ENCODE measurements around the gene TUBB1. TPM values are rescaled to one million over a fixed set of nuclear protein-coding genes. Genes with fewer than 3 reads are reported as not detected.

Gene TUBB1
- total and polyA plus RNA-seq, 2 donors from 2014 or later: 0.17 TPM; not detected in 1

- no peaks in the 10 kb centered on the region for H3K9me3 ChIP-seq (ENCODE audit: control insufficient read depth in 2 of 3, insufficient read depth in 1 of 3, low read length in 3 of 3)
- TF ChIP-seq, protein P1, sequence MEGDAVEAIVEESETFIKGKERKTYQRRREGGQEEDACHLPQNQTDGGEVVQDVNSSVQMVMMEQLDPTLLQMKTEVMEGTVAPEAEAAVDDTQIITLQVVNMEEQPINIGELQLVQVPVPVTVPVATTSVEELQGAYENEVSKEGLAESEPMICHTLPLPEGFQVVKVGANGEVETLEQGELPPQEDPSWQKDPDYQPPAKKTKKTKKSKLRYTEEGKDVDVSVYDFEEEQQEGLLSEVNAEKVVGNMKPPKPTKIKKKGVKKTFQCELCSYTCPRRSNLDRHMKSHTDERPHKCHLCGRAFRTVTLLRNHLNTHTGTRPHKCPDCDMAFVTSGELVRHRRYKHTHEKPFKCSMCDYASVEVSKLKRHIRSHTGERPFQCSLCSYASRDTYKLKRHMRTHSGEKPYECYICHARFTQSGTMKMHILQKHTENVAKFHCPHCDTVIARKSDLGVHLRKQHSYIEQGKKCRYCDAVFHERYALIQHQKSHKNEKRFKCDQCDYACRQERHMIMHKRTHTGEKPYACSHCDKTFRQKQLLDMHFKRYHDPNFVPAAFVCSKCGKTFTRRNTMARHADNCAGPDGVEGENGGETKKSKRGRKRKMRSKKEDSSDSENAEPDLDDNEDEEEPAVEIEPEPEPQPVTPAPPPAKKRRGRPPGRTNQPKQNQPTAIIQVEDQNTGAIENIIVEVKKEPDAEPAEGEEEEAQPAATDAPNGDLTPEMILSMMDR (IDR thresholded peaks at IDR 0.05; ENCODE audit: borderline replicate concordance, extremely low read depth, insufficient read depth): no peak
- H3K36me3 ChIP-seq (ENCODE audit: control insufficient read depth in 2 of 3, insufficient read depth in 3 of 3, low read length in 3 of 3): peaks cover 16 to 56% (median 45%) of the 10 kb centered on the region in 3 donors
- no peak for FAIRE-seq
- intact Hi-C loops (cut with DNase I): no loop called here
- H3K4me3 ChIP-seq (ENCODE audit: low read length in 3 of 3): no peak overlapping the region
- H3K27me3 ChIP-seq (ENCODE audit: control insufficient read depth, insufficient read depth, low read length): no peaks in the 10 kb centered on the region
- H3K27ac ChIP-seq (ENCODE audit: low read depth in 2 of 2, low read length in 2 of 2): no peak overlapping the region
- DNase-seq: peak in 1 of 5 donors; percentile 35
- H3K9ac ChIP-seq (ENCODE audit: low read length in 3 of 3): no peak overlapping the region
- H3K4me1 ChIP-seq (ENCODE audit: control insufficient read depth in 2 of 3, insufficient read depth in 2 of 3, low read depth in 1 of 3, low read length in 3 of 3): peaks cover 0 to 24% (median 3%) of the 10 kb centered on the region in 3 donors
Observed at GRCh38 chr20:58987790-58988564, 31.3 kb upstream of the TUBB1 start.

- no peak for FAIRE-seq
- Histone ChIP-seq H3K36me3 (ENCODE audit: control insufficient read depth in 2 of 3, insufficient read depth in 3 of 3, low read length in 3 of 3) (peaks cover 19 to 62% (median 50%) of the 10 kb centered on the region in 3 donors), H3K4me3 (ENCODE audit: low read length in 3 of 3) (no peak overlapping the region), H3K27me3 (ENCODE audit: control insufficient read depth, insufficient read depth, low read length) (no peaks in the 10 kb centered on the region), H3K4me1 (ENCODE audit: control insufficient read depth in 2 of 3, insufficient read depth in 2 of 3, low read depth in 1 of 3, low read length in 3 of 3) (peaks cover 0 to 24% (median 3%) of the 10 kb centered on the region in 3 donors), H3K9ac (ENCODE audit: low read length in 3 of 3) (no peak overlapping the region), H3K9me3 (ENCODE audit: control insufficient read depth in 2 of 3, insufficient read depth in 1 of 3, low read length in 3 of 3) (no peaks in the 10 kb centered on the region), H3K27ac (ENCODE audit: low read depth in 2 of 2, low read length in 2 of 2) (no peak overlapping the region)
- TF ChIP-seq, protein P1 (IDR thresholded peaks at IDR 0.05; ENCODE audit: borderline replicate concordance, extremely low read depth, insufficient read depth): no peak
- intact Hi-C loops (cut with DNase I): no loop called here
- no peak for DNase-seq
Observed at GRCh38 chr20:58988565-58988882, 30.7 kb upstream of the TUBB1 start.

- Histone ChIP-seq H3K9ac (ENCODE audit: low read length in 3 of 3) (no peak overlapping the region), H3K4me3 (ENCODE audit: low read length in 3 of 3) (no peak overlapping the region), H3K9me3 (ENCODE audit: control insufficient read depth in 2 of 3, insufficient read depth in 1 of 3, low read length in 3 of 3) (no peaks in the 10 kb centered on the region), H3K27me3 (ENCODE audit: control insufficient read depth, insufficient read depth, low read length) (no peaks in the 10 kb centered on the region), H3K36me3 (ENCODE audit: control insufficient read depth in 2 of 3, insufficient read depth in 3 of 3, low read length in 3 of 3) (peaks cover 20 to 67% (median 56%) of the 10 kb centered on the region in 3 donors), H3K4me1 (ENCODE audit: control insufficient read depth in 2 of 3, insufficient read depth in 2 of 3, low read depth in 1 of 3, low read length in 3 of 3) (peaks cover 0 to 18% (median 3%) of the 10 kb centered on the region in 3 donors), H3K27ac (ENCODE audit: low read depth in 2 of 2, low read length in 2 of 2) (no peak overlapping the region)
- TF ChIP-seq, protein P1 (IDR thresholded peaks at IDR 0.05; ENCODE audit: borderline replicate concordance, extremely low read depth, insufficient read depth): no peak
- DNase-seq: no peak
- FAIRE-seq: no peak
- intact Hi-C loops (cut with DNase I): no loop called here
Observed at GRCh38 chr20:58989196-58989595, 30.0 kb upstream of the TUBB1 start.

Measured in kidney (tissue), 14 donors.